GM19455 (cell line): ENCODE results near the gene VPS33A.
"Not testable (repeated sequence)": the region's sequence is repeated elsewhere in the genome, so short reads cannot be mapped to it uniquely, and the experiment has no call there.

Source experiments
- ATAC-seq: cut with Tn5 transposase; IDR thresholded peaks from one replicate; pipeline ENCODE4 v1.9.1; 2021; ENCODE audit not compliant: unreplicated experiment

VPS33A gene

DNA sequence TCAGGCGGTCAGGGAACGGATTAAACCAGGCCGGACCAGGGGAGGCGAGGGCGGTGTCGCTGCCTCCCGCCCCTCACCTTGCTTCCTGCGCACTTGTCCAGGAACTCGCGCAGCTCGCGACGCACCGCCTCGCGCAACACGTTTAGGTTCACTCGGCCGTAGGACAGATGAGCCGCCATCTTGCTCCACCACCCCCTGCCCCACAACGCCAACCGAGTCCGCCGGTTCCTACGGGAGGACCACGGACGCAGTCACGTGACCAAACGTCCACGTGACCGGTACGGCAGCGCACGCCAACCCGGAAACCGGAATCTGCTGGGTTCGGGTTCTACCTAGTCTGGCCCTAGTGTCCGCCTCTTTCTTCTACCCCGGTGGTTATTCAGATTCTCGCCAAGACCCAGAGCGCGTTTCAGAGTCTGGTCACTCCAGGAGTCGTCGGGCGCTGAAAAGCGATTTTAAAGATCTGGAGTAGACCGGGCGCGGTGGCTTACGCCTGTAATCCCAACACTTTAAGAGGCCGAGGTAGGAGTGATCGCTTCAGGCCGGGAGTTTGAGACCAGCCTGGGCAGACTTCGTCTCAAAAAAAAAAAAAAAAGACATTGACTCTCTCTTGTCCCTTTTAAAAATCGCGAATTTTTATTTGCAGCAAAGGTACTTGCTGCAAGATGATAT lies at the start of gene VPS33A:
TSS of gene VPS33A (minus strand) at position 265 of the 672 bp plus-strand sequence. CDS start at position 179, 86 bp downstream.
- peak; percentile 84 for ATAC-seq

GRCh38 chr12:122312926-122313325 lies 46.6 kb upstream of the VPS33A start:
- no peak for ATAC-seq

DNA sequence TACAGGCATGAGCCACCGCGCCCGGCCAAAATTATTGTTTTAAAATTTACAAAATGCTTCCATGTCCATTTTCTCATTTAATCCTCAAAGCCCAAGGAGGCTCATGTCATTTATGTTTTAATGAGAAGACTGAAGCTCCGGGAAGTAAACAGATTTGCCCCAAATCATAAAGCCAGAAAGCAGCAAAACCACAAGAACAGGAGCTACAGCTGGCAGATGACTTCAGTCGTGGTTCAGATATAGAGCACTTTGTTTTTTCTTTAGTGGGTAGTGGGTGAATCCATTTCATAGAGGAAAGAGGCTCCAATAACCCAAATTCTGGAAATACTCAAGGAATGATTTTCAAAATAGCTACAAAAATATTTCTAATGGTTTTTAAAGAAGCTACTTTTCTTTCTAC lies 45.4 kb upstream of the VPS33A start:
- no peak for ATAC-seq

DNA sequence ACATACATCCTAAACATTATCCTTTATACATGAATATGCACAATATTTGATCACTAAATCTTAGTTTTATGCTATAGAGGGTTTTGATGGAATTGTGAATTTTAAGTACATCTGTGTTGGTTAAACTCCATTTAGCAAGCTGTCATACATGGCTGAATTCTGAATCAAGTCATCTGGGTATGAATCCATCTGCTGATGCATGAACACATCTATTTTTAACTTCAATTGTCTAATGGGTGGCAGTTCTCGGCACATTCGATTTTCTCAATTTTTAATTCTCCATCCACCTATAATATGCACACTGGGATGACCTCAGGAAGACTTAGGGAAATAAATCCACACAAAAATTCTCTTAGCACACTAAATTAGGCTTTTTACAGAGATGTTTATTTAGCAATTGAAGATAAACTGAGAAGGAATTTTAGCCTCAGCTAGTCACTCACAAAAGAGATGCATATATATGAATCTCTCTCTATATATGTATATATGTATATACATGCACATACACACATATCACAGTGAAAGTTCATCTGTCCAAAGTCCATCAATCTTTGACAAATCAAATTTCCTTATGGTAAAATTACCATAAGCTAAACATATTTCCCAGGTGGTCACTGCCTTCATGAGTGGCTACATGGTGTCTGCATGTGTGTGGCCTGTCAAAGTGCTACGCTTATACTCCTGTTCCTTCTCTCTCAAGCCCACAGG lies 44.5 kb upstream of the VPS33A start:
- no peak for ATAC-seq

DNA sequence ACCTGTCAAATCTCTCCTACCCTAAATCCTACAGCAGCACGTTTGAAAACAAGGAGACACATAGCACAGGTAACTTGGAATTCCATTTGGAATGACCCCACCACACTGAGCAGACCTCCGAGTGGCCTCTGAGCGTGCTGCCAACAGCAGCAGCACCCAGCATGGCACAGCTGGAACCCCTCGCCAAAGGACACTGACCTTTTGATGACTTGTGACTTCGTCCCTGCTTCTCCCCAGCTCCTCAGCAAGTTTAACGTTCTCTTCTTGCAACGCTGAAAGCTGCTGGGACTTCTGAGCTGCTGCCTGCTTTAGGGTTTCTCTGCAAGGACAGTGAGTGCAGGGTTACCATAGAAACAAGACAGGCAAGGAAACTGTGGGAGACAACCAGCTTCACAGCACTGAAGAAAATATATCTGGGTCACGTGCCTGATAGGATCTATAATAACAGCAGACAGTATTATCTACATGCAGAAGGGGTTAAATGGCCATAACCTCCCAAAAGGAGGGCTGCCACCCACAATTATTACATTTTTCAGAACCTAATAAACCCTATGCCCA lies 43.3 kb upstream of the VPS33A start:
- ATAC-seq = no peak

DNA sequence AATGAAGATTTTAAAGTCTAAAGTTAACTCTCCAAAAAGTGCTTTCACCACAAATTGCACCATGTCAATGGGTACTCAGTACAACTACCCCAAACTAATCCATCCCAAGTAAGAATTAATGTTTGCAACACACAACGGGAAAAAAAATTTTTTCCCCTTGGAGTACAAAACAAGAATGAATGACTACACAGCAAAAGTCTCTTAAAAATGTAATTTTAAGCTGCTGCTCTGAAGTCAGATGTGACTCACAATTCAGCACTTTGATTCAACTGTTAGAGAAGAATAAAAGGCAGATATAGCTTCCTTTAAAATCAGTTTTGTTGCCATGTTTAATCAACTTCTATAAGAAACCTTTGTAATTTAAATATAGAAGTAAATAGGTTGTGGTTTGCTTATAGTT lies 42.5 kb upstream of the VPS33A start:
- ATAC-seq = no peak

DNA sequence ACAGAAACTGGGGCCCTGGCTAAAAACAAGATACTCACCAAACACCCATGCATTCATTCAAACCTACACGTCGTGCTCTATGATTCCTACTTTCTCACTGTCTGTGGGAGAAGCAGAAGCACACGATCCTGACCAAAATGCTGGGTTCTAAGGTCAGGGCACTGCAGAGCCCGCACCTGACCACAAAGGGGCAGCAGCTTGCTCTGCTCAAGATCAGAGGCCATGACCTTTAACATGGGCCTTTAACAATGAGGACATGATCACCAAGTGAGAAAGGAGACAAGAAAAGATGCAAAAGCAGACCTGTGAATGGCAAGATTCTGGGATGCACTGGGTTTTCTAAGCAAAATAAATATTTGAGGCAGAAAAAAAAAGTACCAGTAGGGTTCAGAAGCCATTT lies 40.1 kb upstream of the VPS33A start:
- ATAC-seq = no peak

GRCh38 chr12:122304924-122305323 lies 38.6 kb upstream of the VPS33A start:
- no peak for ATAC-seq

DNA sequence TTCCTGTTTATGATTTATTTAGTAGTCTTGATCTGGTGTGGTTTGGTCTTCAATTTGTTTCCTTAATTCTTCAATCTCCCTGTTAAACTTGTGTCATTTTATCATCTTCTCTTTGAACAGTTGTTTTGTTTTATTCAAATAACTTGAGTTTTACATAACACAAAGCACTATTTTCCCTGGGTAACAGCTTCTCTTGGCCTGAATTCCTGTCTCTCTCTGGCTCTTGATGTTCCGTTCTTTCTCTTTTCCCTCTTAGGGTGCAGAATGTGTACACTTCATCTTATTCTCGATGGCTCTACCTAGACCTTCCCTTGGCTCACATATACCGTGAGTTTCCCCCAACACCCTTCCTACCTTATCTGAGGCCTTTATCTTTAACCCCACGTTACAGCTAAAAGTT lies 36.8 kb upstream of the VPS33A start:
- no peak for ATAC-seq

DNA sequence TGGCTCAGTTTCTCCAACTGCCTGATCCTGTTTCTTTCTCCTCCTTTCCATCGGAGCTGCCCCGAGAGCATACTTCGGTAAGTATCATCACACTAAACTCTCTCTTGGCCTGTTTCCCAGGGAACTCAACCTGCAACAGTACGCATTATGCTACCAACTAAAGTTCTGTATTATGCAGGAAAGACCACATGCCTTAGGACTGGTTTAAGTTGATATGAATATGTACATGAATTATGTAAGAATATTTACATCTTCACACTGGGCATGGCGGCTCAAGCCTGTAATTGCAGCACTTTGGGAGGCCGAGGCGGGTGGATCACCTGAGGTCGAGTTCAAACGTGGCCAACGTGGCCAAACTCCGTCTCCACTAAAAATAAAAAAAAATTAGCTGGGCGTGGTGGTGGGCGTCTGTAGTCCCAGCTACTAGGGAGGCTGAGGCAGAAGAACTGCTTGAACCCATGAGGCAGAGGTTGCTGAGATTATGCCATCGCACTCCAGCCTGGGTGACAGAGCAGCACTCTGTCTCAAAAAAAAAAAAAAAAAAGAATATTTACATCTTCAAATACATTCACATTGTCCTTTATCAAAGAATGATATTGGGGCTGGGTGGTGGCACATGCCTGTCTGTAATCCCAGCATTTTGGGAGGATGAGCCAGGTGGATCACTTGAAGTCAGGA lies 31.9 kb upstream of the VPS33A start:
- ATAC-seq = no peak

GRCh38 chr12:122297494-122297893 lies 31.2 kb upstream of the VPS33A start:
- no peak for ATAC-seq

GRCh38 chr12:122295877-122296276 lies 29.6 kb upstream of the VPS33A start:
- ATAC-seq = no peak

DNA sequence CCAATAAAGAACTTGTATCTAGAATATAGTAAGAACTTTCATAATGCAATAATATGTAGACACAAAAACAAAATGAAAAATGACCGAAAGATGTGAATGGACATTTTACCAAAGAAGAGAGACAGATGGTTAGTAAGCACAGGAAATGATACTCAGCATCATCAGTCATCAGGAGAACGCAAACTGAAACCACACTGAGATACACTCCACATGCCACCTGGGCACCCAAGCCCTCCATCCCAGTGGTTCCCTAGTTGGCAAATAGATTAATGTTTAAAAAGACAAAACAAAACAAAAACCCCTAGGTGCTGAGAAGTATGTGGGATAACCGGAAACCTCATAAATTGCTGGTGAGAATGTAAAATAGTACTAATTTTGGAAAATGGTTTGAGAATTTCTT lies 26.8 kb upstream of the VPS33A start:
- no peak for ATAC-seq

GRCh38 chr12:122291431-122291830 lies 25.1 kb upstream of the VPS33A start:
- ATAC-seq = no peak

- ATAC-seq = no peak
Observed at GRCh38 chr12:122283680-122284079, 17.4 kb upstream of the VPS33A start.

DNA sequence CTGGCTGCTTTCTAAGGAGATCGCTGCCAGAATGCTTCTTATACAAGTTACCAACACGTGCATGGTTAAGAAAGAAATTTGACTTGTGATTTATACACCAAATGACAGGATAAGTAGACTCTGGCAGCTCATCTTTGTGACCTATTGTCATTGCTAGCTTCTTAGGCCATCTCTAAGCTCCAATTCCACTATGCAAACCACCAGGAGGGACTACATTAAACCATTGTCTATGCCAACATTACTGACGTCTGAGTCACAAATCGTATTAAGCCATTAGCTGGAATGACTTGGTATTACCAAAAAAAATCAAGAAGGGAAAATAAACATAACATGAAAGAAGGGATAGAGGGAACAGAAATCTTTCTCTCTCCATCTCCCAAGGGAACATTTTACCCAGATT lies 15.8 kb upstream of the VPS33A start:
- no peak for ATAC-seq

GRCh38 chr12:122276242-122276641 lies 9.9 kb upstream of the VPS33A start:
- ATAC-seq = no peak

- ATAC-seq = no peak
Observed at GRCh38 chr12:122275459-122275858, 9.2 kb upstream of the VPS33A start.

DNA sequence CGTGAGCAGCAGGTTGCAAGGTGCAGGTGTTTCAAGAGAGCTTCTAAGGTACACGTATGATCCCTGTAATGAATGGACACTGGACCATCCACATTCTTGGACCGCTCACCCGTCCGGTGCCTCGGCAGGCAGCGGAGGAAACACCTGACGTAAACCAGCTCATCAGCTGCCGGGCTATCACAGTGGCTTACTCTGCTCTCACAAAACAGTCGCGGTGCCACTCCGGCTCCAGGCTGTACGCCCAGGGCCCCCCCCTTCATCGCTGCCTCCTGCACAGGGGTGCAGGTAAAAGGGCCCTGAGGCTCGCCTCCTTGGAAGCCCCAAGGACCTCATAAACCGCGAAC lies 436 bp downstream of the VPS33A start:
- ATAC-seq = peak; percentile 46

DNA sequence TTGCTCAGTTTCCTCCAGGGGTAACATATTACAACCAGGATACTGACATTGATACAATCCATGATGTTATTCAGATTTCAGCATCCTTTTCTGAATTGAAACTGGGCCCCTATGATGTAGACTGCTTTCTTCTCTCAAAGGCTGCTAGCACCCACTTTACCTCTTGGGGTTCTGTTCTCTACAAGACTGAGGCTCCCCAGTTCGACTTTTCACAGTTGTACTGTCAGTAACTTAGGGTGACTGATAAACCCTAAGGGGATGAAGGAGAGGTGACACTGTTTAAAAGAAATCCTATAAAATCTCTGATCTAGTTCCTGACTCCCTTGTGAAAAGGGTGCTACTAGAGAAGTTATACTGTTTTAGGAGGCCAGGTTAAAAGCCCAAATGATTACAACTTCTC lies 818 bp downstream of the VPS33A start:
- no peak for ATAC-seq

- not testable (repeated sequence) for ATAC-seq
Observed at GRCh38 chr12:122260735-122261134, 5.6 kb downstream of the VPS33A start.

- ATAC-seq = not testable (repeated sequence)
Observed at GRCh38 chr12:122258939-122259338, 7.4 kb downstream of the VPS33A start.
